MM.1S (cell line): ENCODE measurements around the gene BEX1.

Source experiments
- DNase-seq: peaks from one replicate; pipeline ENCODE4 v3.0.0-alpha.2; 2015
- H2AFZ ChIP-seq: fragments of 300-600 bp; sonication (generic); 2 replicates; pipeline ENCODE4 v1.6.0; 2016; ENCODE audit warnings: antibody characterized with exemption, low read length
- H3F3A ChIP-seq: fragments of 300-600 bp; sonication (generic); 2 replicates; pipeline ENCODE4 v1.6.1; 2016; ENCODE audit warnings: mild to moderate bottlenecking, antibody characterized with exemption, low read length, moderate library complexity, mixed read lengths; ENCODE audit not compliant: insufficient read depth
- H3K27ac ChIP-seq: fragments of 300-600 bp; sonication (generic); 2 replicates; pipeline ENCODE4 v1.5.1; 2016; ENCODE audit warnings: mild to moderate bottlenecking, low read length
- H3K27me3 ChIP-seq: fragments of 300-600 bp; sonication (generic); replicated peaks from 2 replicates; pipeline ENCODE4 v1.6.0; 2016; ENCODE audit warnings: low read length; ENCODE audit not compliant: insufficient read depth
- H3K36me3 ChIP-seq: fragments of 300-600 bp; sonication (generic); replicated peaks from 2 replicates; pipeline ENCODE4 v1.6.1; 2016; ENCODE audit warnings: mild to moderate bottlenecking, low read length, mixed read lengths; ENCODE audit not compliant: insufficient read depth
- H3K4me1 ChIP-seq: fragments of 300-600 bp; sonication (generic); 2 replicates; pipeline ENCODE4 v1.6.1; 2016; ENCODE audit warnings: low read length, mixed read lengths
- H3K4me2 ChIP-seq: fragments of 300-600 bp; sonication (generic); 2 replicates; pipeline ENCODE4 v1.6.0; 2016; ENCODE audit warnings: low read depth, low read length
- H3K4me3 ChIP-seq: fragments of 300-600 bp; sonication (generic); 2 replicates; pipeline ENCODE4 v1.5.1; 2016; ENCODE audit warnings: low read length, mixed read lengths
- H3K79me2 ChIP-seq: fragments of 300-600 bp; sonication (generic); 2 replicates; pipeline ENCODE4 v1.6.1; 2016; ENCODE audit warnings: mixed run types, low read length, mixed read lengths
- H3K9ac ChIP-seq: fragments of 300-600 bp; sonication (generic); 2 replicates; pipeline ENCODE4 v1.6.1; 2016; ENCODE audit warnings: low read length, mixed read lengths
- H3K9me2 ChIP-seq: fragments of 300-600 bp; sonication (generic); replicated peaks from 2 replicates; pipeline ENCODE4 v1.6.1; 2016; ENCODE audit warnings: mild to moderate bottlenecking, low read length, mixed read lengths; ENCODE audit not compliant: insufficient read depth
- H3K9me3 ChIP-seq: fragments of 300-600 bp; sonication (generic); replicated peaks from 2 replicates; pipeline ENCODE4 v1.6.1; 2016; ENCODE audit warnings: mild to moderate bottlenecking, low read length, mixed read lengths; ENCODE audit not compliant: insufficient read depth
- H4K20me1 ChIP-seq: fragments of 300-600 bp; sonication (generic); 2 replicates; pipeline ENCODE4 v1.6.1; 2016; ENCODE audit warnings: mild to moderate bottlenecking, low read length, moderate library complexity, mixed read lengths; ENCODE audit not compliant: insufficient read depth
- EZH2 ChIP-seq: fragments of 300-600 bp; sonication (generic); optimal IDR thresholded peaks from 2 replicates; pipeline ENCODE3; 2017; ENCODE audit warnings: low read depth, mild to moderate bottlenecking, antibody characterized with exemption, low read length, mixed read lengths
- EZH2phosphoT487 ChIP-seq: fragments of 300-600 bp; sonication (generic); IDR thresholded peaks from 2 replicates; pipeline ENCODE4 v1.6.1; 2018; ENCODE audit warnings: antibody characterized with exemption, low read length
- TF ChIP-seq, protein P1 (sequence below): fragments of 300-600 bp; sonication (generic); IDR thresholded peaks from 2 replicates; pipeline ENCODE4 v1.5.1; 2016; ENCODE audit warnings: antibody characterized with exemption, low read length, mixed read lengths

Gene BEX1

DNA sequence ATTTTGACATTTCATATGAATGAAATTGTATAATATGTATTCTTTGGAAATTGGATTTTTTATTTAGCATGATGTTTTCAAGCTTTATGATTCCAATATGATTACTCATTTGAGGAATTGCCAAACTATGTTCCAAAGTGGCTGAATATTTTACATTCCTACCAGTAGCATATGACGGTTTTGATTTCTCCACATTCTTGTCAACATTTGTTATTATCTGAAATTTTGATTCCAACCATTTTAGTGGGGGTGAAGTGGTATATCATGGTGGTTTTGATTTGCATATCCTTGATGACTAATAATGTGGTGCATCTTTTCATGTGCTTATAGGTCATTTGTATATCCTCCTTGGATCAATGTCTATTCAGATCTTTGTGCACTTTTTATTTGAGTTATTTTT, 2.6 kb upstream of the BEX1 start:
- Histone ChIP-seq H3K27ac (no peak overlapping the region), H3K4me1 (no peaks in the 10 kb centered on the region), H2AFZ (no peak overlapping the region), H3K4me3 (no peak overlapping the region), H3K9me3 (no peaks in the 10 kb centered on the region), H3K4me2 (no peak overlapping the region), H3F3A (no peaks in the 10 kb centered on the region), H3K79me2 (no peaks in the 10 kb centered on the region), H3K27me3 (no peaks in the 10 kb centered on the region), H3K9me2 (no peaks in the 10 kb centered on the region), H3K9ac (no peak overlapping the region), H4K20me1 (no peaks in the 10 kb centered on the region), H3K36me3 (no peaks in the 10 kb centered on the region)
- TF ChIP-seq, protein P1, sequence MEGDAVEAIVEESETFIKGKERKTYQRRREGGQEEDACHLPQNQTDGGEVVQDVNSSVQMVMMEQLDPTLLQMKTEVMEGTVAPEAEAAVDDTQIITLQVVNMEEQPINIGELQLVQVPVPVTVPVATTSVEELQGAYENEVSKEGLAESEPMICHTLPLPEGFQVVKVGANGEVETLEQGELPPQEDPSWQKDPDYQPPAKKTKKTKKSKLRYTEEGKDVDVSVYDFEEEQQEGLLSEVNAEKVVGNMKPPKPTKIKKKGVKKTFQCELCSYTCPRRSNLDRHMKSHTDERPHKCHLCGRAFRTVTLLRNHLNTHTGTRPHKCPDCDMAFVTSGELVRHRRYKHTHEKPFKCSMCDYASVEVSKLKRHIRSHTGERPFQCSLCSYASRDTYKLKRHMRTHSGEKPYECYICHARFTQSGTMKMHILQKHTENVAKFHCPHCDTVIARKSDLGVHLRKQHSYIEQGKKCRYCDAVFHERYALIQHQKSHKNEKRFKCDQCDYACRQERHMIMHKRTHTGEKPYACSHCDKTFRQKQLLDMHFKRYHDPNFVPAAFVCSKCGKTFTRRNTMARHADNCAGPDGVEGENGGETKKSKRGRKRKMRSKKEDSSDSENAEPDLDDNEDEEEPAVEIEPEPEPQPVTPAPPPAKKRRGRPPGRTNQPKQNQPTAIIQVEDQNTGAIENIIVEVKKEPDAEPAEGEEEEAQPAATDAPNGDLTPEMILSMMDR, result no peak
- no peak for TF ChIP-seq EZH2phosphoT487
- DNase-seq, result no peak

DNA sequence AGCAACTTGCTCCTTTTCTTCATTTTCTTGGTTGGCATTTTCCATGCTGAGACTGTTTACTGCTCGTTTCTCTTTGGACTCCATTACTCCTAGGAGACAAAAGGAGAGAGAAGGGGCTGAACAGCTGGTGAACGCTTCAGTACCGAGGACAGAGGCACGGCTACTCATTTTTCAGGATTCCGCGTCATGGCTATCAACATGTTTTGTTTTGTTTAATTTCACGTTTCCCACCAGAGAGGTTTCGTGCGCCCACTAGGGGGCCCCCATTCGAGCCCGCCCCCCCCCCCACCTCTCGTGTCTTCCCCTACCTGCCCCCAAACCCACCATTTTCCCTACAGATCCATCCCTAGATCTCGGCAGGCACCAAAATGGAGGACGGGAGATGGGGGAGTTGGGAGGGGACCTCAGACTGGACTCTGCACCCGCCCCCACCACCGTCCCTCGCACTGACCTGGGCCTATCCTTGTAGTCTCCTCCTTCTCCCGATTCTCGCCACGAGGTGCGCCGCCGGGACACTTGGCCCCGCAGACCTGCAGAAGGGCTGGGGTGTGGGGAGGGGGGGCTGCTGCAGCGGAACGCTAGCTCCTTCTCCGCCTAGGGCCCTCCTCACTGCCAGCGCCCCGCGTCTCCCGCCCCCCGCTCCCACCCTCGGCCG, 653 bp downstream of the BEX1 start:
- Histone ChIP-seq H3K9me2 (no peaks in the 10 kb centered on the region), H3K4me3 (no peak overlapping the region; the same call in 1 of the 2 replicates), H3K9me3 (no peaks in the 10 kb centered on the region), H3K4me2 (peak overlapping the region; percentile 41), H3K27ac (no peak overlapping the region), H3K36me3 (no peaks in the 10 kb centered on the region), H3F3A (no peaks in the 10 kb centered on the region), H3K9ac (no peak overlapping the region), H4K20me1 (no peaks in the 10 kb centered on the region), H3K4me1 (no peaks in the 10 kb centered on the region), H3K27me3 (no peaks in the 10 kb centered on the region), H2AFZ (no peak overlapping the region), H3K79me2 (no peaks in the 10 kb centered on the region)
- TF ChIP-seq EZH2, result no peak
- no peak for TF ChIP-seq EZH2phosphoT487
- DNase-seq, result peak; percentile 29

DNA sequence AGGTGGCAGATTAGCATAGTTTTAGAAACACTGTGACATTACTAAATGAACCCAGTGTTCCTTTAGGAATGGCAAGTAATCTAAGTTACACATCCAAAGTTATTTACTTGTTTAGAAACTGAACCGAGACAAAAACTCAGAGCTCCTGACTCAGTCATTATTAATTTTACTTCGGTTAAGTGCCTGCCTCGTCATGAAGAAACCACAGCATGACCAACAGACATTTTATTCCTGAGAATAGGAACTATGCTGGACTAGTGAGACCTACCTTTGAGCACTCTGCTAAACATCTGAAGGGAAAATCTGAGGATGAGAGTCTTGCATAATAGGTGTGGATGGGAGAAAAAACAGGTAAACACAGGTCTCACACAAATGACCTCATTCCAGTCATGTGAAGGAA, 2.5 kb downstream of the BEX1 start:
- Histone ChIP-seq H3K4me3 (no peak overlapping the region), H4K20me1 (no peaks in the 10 kb centered on the region), H3K9me3 (no peaks in the 10 kb centered on the region), H3K9ac (no peak overlapping the region), H3K36me3 (no peaks in the 10 kb centered on the region), H3K27me3 (no peaks in the 10 kb centered on the region), H3F3A (no peaks in the 10 kb centered on the region), H3K9me2 (no peaks in the 10 kb centered on the region), H3K79me2 (no peaks in the 10 kb centered on the region), H3K4me2 (no peak overlapping the region), H3K27ac (no peak overlapping the region), H2AFZ (no peak overlapping the region), H3K4me1 (no peaks in the 10 kb centered on the region)
- no peak for DNase-seq
- no peak for TF ChIP-seq EZH2phosphoT487
- TF ChIP-seq EZH2, result no peak
- TF ChIP-seq, protein P1, result no peak

DNA sequence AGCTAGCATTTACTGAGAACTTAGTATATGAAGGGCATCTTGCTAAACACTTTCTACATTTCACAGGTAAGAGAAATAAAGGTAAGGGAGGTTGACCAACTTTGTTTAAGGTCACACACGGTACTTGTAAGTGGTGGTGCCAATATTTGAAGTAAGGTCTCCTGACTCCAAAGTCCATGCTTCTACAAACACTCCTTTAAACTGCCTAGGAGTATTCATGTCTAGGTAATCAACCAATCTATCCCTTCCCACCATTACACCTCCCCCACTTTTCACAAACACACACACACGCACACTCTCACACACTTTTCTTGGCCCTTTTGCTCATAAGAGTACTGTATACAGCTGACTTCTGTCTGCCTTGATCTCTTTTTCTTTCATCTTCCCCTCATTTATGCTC, 7.1 kb downstream of the BEX1 start:
- Histone ChIP-seq H3K4me1 (0 out of 2 replicates have a peak, but pooled peaks cover 3% of the 10 kb centered on the region), H3K9ac (no peak overlapping the region)
- DNase-seq, result no peak

More for the DNA sequence above, 7.1 kb downstream of the BEX1 start:
- Histone ChIP-seq H3K9me3 (no peaks in the 10 kb centered on the region), H3K4me2 (no peak overlapping the region), H3K36me3 (no peaks in the 10 kb centered on the region), H3K27ac (no peak overlapping the region), H3K4me3 (no peak overlapping the region), H3K9me2 (no peaks in the 10 kb centered on the region), H2AFZ (no peak overlapping the region), H3K79me2 (no peaks in the 10 kb centered on the region), H4K20me1 (no peaks in the 10 kb centered on the region), H3K27me3 (no peaks in the 10 kb centered on the region), H3F3A (no peaks in the 10 kb centered on the region)
- no peak for TF ChIP-seq EZH2phosphoT487
- TF ChIP-seq, protein P1, result no peak
- no peak for TF ChIP-seq EZH2
